ENCODE results near the gene FMN2. TPM values are rescaled to one million over a fixed set of nuclear protein-coding genes. Genes with fewer than 3 reads are reported as not detected.
"Not testable (repeated sequence)": the region's sequence is repeated elsewhere in the genome, so short reads cannot be mapped to it uniquely, and the experiment has no call there.

The FMN2 gene
- polyA plus RNA-seq, 6 donors from 2014 or later, result not detected

DNA sequence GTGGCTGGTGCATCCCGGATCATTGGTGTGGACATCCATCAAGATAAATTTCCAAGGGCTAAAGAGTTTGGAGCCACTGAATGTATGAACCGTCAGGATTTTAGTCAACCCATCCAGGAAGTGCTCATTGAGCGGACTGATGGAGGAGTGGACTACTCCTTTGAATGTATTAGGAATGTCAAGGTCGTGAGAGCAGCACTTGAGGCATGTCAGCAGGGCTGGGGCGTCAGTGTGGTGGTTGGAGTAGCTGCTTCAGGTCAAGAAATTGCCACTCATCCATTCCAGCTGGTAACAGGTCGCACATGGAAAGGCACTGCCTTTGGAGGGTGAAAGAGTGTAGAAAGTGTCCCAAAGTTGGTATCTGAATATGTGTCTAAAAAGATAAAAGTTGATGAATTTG lies 79.1 kb downstream of the FMN2 start:
- peaks cover 0 to 9% (median 3%) of the 10 kb centered on the region in 7 donors for H3K9me3 Mint-ChIP-seq
- no peaks in the 10 kb centered on the region for H3K36me3 Mint-ChIP-seq
- ATAC-seq (ENCODE audit: low read depth in 2 of 2), result no peak
- no peak overlapping the region for H3K27ac Mint-ChIP-seq
- no peak overlapping the region for H3K4me3 Mint-ChIP-seq
- H3K4me1 Mint-ChIP-seq, result no peaks in the 10 kb centered on the region
- no peak for DNase-seq
- no peaks in the 10 kb centered on the region for H3K27me3 Mint-ChIP-seq

DNA sequence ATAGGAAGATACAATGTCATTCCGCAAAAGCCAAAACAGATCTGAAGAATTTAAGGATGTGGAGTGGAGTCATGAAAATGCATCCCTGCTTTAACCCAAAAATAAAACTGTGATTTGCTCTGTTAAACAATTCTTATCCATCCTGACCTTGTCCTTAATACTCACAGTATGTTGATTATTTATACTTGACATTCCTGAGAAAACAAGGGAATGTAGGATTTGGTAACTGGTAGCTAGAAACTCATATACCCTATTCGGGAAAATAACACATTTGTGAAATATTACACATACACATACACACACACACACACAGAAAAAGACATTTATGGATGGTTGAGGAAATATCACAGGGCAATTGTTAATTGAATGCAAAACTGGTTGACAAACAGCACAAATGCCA lies 80.2 kb downstream of the FMN2 start:
- Mint-ChIP-seq H3K4me1 (no peaks in the 10 kb centered on the region), H3K4me3 (no peak overlapping the region), H3K27me3 (no peaks in the 10 kb centered on the region), H3K27ac (no peak overlapping the region), H3K9me3 (peaks cover 0 to 9% (median 2%) of the 10 kb centered on the region in 7 donors), H3K36me3 (no peaks in the 10 kb centered on the region)
- DNase-seq (no peak), ATAC-seq (ENCODE audit: low read depth in 2 of 2) (no peak)

DNA sequence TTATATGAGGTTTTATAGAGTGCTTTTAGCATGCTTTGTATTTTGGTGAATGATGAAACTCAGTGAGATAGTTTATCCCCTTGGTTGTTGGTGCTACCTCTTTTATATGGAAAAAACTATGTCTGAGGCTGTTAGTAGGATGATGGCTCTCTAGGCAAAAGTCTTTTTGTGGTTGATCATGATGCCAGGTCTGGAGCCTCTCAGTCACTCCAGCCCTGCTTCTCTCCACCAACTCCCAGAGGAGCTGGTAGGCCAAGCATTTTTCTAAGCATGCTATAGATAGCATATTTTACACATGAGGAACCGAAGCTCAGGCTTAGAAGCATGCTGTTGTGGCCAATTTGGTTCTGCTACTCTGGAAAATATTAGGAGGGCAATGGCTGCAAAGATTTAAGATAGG lies 82.2 kb downstream of the FMN2 start:
- ATAC-seq (ENCODE audit: low read depth in 2 of 2), result no peak
- Mint-ChIP-seq H3K4me3 (no peak overlapping the region), H3K4me1 (no peaks in the 10 kb centered on the region), H3K9me3 (peaks cover 0 to 9% (median 2%) of the 10 kb centered on the region in 7 donors), H3K27ac (no peak overlapping the region), H3K27me3 (no peaks in the 10 kb centered on the region), H3K36me3 (no peaks in the 10 kb centered on the region)
- no peak for DNase-seq

DNA sequence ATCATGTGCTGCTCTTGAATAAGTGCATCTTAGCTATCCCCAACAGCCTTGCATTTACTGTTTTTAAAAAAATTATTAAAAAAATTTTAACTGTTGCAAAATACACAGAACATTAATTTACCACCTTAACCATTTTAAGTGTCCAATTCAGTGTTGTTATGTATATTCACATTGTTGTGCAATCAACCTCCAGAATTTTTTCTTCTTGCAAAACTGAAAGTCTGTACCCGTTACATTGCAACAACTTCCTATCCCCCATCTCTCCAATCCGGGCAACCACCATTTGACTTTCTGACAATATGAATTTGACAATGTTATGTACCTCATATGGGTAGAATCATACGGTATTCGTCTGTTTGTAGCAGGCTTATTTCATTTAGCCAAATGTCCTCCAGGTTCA lies 83.1 kb downstream of the FMN2 start:
- Mint-ChIP-seq H3K4me3 (no peak overlapping the region), H3K27me3 (no peaks in the 10 kb centered on the region), H3K27ac (no peak overlapping the region), H3K4me1 (no peaks in the 10 kb centered on the region), H3K9me3 (peaks cover 0 to 9% (median 2%) of the 10 kb centered on the region in 7 donors), H3K36me3 (no peaks in the 10 kb centered on the region)
- ATAC-seq (ENCODE audit: low read depth in 2 of 2) (no peak), DNase-seq (no peak)

DNA sequence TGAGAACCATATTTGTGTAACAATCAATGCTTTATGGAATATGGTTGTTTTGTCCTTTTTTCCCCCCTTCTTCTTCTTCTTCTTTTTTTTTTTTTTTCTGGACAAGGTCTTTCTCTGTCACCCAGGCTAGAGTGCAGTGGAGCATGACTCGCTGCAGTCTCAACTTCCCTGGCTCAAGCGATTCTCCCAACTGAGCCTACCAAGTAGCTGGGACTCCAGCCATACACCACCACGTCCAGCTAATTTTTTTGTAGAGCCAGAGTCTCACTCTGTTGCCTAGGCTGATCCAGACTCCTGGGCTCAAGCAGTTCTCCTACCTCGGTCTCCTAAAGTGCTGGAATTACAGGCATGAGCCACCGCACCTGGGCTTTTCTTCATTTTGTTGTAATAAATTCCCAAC lies 86.7 kb downstream of the FMN2 start:
- H3K27me3 Mint-ChIP-seq, result no peaks in the 10 kb centered on the region
- no peak overlapping the region for H3K27ac Mint-ChIP-seq
- DNase-seq, result no peak
- no peak overlapping the region for H3K4me3 Mint-ChIP-seq
- H3K4me1 Mint-ChIP-seq, result no peaks in the 10 kb centered on the region
- H3K9me3 Mint-ChIP-seq, result peaks cover 0 to 8% (median 2%) of the 10 kb centered on the region in 7 donors
- ATAC-seq (ENCODE audit: low read depth in 2 of 2), result no peak
- no peaks in the 10 kb centered on the region for H3K36me3 Mint-ChIP-seq

DNA sequence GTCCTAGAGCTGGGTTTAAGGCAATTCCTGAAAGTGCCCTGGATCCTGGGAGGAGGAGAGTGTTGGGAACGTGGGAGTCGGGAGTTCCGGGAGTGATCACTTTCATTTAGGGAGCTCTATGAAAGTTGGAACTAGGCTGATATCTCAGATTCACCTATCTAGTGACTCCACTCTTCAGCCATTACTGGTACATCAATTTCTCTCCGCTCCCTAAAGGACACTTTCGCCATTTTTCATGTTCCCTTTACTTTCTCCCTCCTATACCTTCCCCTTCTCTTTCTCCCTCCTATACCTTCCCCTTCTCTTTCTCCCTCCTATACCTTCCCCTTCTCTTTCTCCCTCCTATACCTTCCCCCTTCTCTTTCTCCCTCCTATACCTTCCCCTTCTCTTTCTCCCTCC lies 93.0 kb downstream of the FMN2 start:
- H3K36me3 Mint-ChIP-seq; H3K9me3 Mint-ChIP-seq; H3K4me3 Mint-ChIP-seq; H3K27ac Mint-ChIP-seq; ATAC-seq (ENCODE audit: low read depth in 2 of 2); H3K4me1 Mint-ChIP-seq; DNase-seq: not testable (repeated sequence)
- peaks cover 13 to 18% (median 17%) of the 10 kb centered on the region in 3 donors for H3K27me3 Mint-ChIP-seq

DNA sequence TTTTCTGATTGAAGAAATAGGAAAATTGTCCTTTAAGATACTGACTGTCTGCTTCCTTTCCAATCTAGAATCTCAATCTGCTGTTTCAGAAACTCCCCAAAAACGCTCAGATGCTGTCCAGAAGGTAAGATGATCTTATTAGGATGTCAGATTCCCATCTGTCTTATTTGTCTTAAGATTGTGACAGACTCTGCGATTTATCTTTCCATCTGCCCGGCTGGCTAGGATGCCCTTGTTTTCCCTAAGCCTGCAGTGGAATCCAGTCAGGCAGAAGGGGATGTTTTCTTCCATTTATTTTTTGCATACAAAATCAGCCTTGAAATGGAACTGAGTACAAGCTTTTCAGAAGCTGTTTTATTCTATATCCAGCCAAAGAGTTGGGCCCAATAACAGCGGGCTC lies 96.5 kb downstream of the FMN2 start:
- ATAC-seq (ENCODE audit: low read depth in 2 of 2) (no peak), DNase-seq (no peak)
- no peak overlapping the region for H3K27ac Mint-ChIP-seq
- peaks cover 13 to 18% (median 17%) of the 10 kb centered on the region in 3 donors for H3K27me3 Mint-ChIP-seq
- peaks cover 2 to 4% (median 3%) of the 10 kb centered on the region in 3 donors for H3K4me1 Mint-ChIP-seq
- H3K4me3 Mint-ChIP-seq, result no peak overlapping the region
- no peaks in the 10 kb centered on the region for H3K36me3 Mint-ChIP-seq
- H3K9me3 Mint-ChIP-seq, result no peaks in the 10 kb centered on the region

DNA sequence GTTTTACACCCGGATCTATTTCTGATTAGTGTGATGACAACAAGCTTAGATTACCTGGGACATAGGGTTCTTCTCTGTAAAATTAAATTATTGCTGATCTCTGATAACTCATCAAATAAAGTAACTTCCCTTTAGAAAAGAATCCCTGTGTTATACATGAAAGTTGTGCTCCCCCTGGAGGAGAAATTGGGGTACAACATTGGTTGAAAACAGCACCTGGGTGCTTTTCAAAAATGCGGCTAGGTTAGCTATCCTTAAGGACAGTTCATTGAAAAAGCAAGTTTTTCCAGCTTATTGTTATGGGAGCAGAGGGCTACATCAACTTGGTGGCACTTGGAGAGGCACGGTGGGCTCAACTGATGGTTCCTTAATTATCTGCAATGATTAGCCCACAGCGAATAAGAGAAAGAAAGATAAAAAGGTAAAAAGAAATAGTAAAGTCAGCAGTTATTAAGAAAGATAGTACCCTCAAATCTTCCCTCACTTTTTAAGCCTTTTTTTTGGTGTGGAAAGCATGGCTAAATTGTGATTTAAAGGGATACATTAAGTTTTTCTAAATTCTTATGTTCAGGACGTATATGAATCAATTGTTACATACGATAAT lies 97.8 kb downstream of the FMN2 start:
- H3K36me3 Mint-ChIP-seq, result no peaks in the 10 kb centered on the region
- peaks cover 13 to 18% (median 17%) of the 10 kb centered on the region in 3 donors for H3K27me3 Mint-ChIP-seq
- ATAC-seq (ENCODE audit: low read depth in 2 of 2), result no peak
- no peak overlapping the region for H3K27ac Mint-ChIP-seq
- H3K4me1 Mint-ChIP-seq, result peaks cover 2 to 4% (median 3%) of the 10 kb centered on the region in 3 donors
- no peak overlapping the region for H3K4me3 Mint-ChIP-seq
- DNase-seq, result no peak
- peaks cover 0 to 2% (median 0%) of the 10 kb centered on the region in 7 donors for H3K9me3 Mint-ChIP-seq

DNA sequence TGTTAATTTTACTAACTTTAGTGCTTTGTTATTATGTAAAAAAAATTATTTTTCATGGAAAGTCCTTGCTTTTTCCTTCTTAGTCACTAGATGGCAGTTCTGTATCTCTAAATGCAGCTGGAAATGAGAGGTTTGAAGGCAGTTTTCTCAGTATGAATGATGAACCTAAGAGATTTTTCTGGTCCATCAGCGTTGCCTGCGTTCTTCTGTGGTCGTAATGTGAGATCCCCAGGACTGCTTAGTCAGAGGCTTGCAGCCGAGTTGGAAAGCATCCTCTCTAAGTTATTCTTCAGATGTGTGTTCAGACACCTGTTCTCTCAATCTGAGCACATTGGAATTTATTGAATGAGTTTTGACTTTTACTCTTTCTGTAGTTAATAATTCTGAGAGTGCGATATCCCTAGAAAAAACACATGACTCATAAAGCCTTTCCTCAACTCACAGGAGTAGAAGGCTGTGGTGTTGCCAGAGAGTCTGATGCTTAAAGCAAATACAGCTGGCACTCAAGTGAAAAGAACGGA lies 99.3 kb downstream of the FMN2 start:
- Mint-ChIP-seq H3K4me3 (no peak overlapping the region), H3K4me1 (peaks cover 2 to 4% (median 3%) of the 10 kb centered on the region in 3 donors), H3K9me3 (peaks cover 0 to 2% (median 0%) of the 10 kb centered on the region in 7 donors), H3K27ac (no peak overlapping the region), H3K36me3 (no peaks in the 10 kb centered on the region), H3K27me3 (peaks cover 4 to 9% (median 4%) of the 10 kb centered on the region in 3 donors)
- ATAC-seq (ENCODE audit: low read depth in 2 of 2) (no peak), DNase-seq (no peak)

DNA sequence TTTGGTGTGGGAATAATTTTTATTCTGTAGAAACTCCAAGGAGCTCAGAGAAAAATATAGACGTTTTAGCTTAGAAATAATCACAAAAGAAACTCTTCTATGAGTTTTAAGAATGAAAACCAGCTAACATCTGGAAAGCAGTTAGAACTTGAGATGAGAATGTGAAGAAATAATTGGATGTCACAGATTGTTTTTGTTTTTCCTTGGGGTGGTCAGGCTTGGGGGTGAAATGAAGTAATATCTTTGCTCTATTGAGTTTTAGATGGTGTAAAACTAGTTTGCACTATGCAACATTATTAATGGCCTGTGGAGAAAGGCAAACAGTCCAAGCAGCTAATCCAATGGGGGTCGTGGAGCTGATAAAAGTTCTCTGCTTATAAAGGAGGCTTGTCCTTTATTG lies 101.2 kb downstream of the FMN2 start:
- ATAC-seq (ENCODE audit: low read depth in 2 of 2) (no peak), DNase-seq (no peak)
- Mint-ChIP-seq H3K27me3 (peaks cover 0 to 4% (median 0%) of the 10 kb centered on the region in 3 donors), H3K27ac (no peak overlapping the region), H3K36me3 (no peaks in the 10 kb centered on the region), H3K4me3 (no peak overlapping the region), H3K9me3 (peaks cover 0 to 2% (median 0%) of the 10 kb centered on the region in 7 donors), H3K4me1 (peaks cover 2 to 4% (median 3%) of the 10 kb centered on the region in 3 donors)

DNA sequence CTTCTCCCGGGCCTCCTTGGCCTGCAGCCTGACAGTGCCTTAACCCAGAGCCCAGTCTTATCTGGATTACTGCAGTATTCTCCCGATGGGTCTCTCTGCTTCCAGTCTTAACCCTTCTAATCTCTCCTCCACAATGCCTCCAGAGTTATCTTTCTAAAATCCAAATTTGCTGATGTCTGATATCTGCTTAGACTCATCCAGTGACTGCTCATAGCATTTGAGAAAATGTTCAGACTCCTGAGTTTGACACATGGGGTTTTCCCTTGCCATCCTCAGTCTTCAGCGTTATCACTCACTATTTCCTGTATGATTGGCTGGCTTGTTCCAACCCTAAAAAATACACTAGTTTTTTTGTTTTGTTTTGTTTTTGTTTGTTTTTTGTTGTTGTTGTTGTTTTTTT lies 102.0 kb downstream of the FMN2 start:
- no peaks in the 10 kb centered on the region for H3K36me3 Mint-ChIP-seq

DNA sequence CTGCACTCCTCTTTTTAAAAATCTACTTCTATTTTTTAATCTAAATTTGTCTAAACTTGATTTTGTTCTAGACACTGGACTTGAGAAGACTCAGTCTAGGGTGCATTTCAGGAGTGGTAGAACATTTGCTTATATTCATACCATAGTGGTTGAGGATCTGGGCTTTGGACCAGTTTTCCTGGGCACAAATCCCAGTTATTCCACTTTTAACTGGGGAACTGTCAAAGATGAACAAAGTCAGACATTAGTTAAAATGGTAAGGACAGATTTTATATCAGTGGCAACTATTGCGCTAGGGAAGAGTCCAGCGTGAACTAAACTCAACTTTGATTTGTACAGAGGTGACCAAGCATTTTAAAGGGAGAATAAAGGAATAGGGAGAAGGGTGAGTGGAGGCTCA lies 102.4 kb downstream of the FMN2 start:
- peaks cover 0 to 2% (median 0%) of the 10 kb centered on the region in 7 donors for H3K9me3 Mint-ChIP-seq
- ATAC-seq (ENCODE audit: low read depth in 2 of 2) (no peak), DNase-seq (no peak)
- H3K27me3 Mint-ChIP-seq, result peaks cover 0 to 4% (median 0%) of the 10 kb centered on the region in 3 donors
- H3K27ac Mint-ChIP-seq, result no peak overlapping the region
- H3K36me3 Mint-ChIP-seq, result no peaks in the 10 kb centered on the region
- peaks cover 2 to 4% (median 3%) of the 10 kb centered on the region in 3 donors for H3K4me1 Mint-ChIP-seq
- H3K4me3 Mint-ChIP-seq, result no peak overlapping the region

More for the DNA sequence above, 102.0 kb downstream of the FMN2 start:
- Mint-ChIP-seq H3K27ac (no peak overlapping the region), H3K4me1 (peaks cover 2 to 4% (median 3%) of the 10 kb centered on the region in 3 donors), H3K4me3 (no peak overlapping the region), H3K27me3 (peaks cover 0 to 4% (median 0%) of the 10 kb centered on the region in 3 donors), H3K9me3 (peaks cover 0 to 2% (median 0%) of the 10 kb centered on the region in 7 donors)
- ATAC-seq (ENCODE audit: low read depth in 2 of 2) (no peak), DNase-seq (no peak)

DNA sequence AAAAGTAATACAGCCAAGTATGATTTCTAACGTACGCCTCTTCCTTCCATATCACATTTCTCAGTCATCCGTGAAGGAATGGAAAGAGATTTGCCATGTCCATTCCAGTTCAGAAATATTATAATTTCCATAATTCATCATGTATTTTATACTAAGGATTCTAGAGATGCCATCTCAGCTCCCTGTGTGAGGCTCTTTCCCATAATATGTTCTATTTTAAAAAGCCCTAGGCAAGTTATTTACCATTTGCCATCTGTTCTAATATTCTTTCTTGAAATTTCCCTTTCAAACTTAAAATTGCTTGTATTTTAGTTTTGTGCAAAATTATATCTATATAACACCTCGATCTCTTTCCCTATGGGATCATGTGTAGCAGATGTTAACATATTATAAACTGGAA lies 106.7 kb downstream of the FMN2 start:
- DNase-seq, result no peak
- no peak overlapping the region for H3K4me3 Mint-ChIP-seq
- no peaks in the 10 kb centered on the region for H3K27me3 Mint-ChIP-seq
- H3K36me3 Mint-ChIP-seq, result no peaks in the 10 kb centered on the region
- H3K9me3 Mint-ChIP-seq, result peaks cover 0 to 9% (median 5%) of the 10 kb centered on the region in 7 donors
- H3K4me1 Mint-ChIP-seq, result no peaks in the 10 kb centered on the region
- no peak for ATAC-seq (ENCODE audit: low read depth in 2 of 2)
- H3K27ac Mint-ChIP-seq, result no peak overlapping the region

DNA sequence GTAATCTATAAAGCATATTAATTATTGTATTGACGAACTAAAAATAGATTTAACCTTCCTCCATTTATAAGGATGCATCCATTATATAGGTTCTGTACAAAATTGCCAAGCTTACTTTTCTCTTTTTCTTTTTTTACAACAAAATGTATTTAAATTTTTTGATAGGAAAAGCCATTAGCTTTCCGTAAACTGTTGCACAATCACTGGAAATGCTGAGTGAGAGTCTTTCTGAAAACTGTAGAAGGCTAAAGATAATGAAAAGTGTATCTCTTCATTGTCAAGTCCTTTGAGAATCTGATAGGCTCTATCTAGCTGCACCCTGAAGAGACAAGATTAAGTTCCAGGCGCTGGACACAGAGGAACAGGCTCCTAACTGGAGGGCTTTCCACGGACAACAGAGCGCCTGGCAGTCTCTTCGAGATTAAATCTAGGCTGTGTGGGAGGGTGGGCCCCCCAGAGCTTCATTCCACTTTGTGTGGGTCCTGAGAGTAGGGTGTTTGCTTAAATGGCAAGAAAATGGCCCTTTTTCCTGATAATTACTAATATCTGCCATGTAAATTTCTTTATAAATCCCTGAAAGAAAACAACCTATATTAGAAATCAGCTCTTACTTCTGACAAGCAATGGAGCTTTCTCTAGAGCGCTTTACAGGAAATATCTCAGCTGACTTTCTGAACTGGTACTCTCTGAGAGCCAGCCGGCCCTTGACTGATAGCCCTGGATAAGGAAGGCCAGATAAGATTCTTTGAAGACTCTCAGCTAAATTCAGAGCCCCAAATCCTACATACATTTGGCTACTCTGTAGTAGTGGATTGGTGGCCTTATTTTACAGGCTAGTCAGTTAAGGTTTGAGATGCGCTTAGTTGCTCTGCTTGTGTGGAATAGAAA lies 108.3 kb downstream of the FMN2 start:
- Mint-ChIP-seq H3K27ac (no peak overlapping the region), H3K27me3 (no peaks in the 10 kb centered on the region), H3K9me3 (peaks cover 0 to 9% (median 5%) of the 10 kb centered on the region in 7 donors), H3K4me1 (no peaks in the 10 kb centered on the region), H3K36me3 (no peaks in the 10 kb centered on the region), H3K4me3 (no peak overlapping the region)
- ATAC-seq (ENCODE audit: low read depth in 2 of 2) (no peak), DNase-seq (no peak)

Measured in naive B cell (primary cell).